T-helper 17 cell (primary cell): Measurements from ENCODE around the gene TOP2A. TPM values are rescaled to one million over a fixed set of nuclear protein-coding genes. Genes with fewer than 3 reads are reported as not detected.
A peak's percentile ranks its signal among the peaks of the same experiment; 100 is the strongest.

Experiments
- ATAC-seq: fragments of 150-1000 bp; cut with Tn5 transposase; 2 replicates; pipeline ENCODE4 v1.10.0; 2021; ENCODE audit warnings: mild to moderate bottlenecking, moderate library complexity
- DNase-seq, 3 donors: peaks; one replicate each; pipeline versions ENCODE4 v3.0.0 to v3.0.0-alpha.2; 2020 to 2021
- H3K9me3 ChIP-seq: one replicate; pipeline ENCODE4 v1.7.0; 2013; ENCODE audit warnings: low read length, mild to moderate bottlenecking; ENCODE audit not compliant: control insufficient read depth, poor library complexity, severe bottlenecking
- H3K27ac Mint-ChIP-seq: one replicate; pipeline ENCODE4 v1.8.0; 2022; ENCODE audit warnings: mild to moderate bottlenecking, moderate library complexity, mixed read lengths
- H3K27me3 Mint-ChIP-seq: one replicate; pipeline ENCODE4 v1.8.0; 2022; ENCODE audit warnings: mixed read lengths
- H3K36me3 Mint-ChIP-seq: one replicate; pipeline ENCODE4 v1.8.0; 2022; ENCODE audit warnings: low read depth, mixed read lengths
- H3K4me1 Mint-ChIP-seq: one replicate; pipeline ENCODE4 v1.8.0; 2022; ENCODE audit warnings: mild to moderate bottlenecking, mixed read lengths
- H3K4me3 Mint-ChIP-seq: one replicate; pipeline ENCODE4 v1.8.0; 2022; ENCODE audit warnings: mild to moderate bottlenecking, moderate library complexity, mixed read lengths
- total RNA-seq, 4 donors: library from RNA in 2 of 4; stranded (reverse) in 2 of 4; gene quantifications; one replicate each; pipeline ENCODE4 v1.2.3 and lab custom pipeline; 2022 to 2026

Gene TOP2A
- total RNA-seq, 2 donors from 2014 or later, result 4.1 to 6.4 TPM

- H3K9me3 ChIP-seq, result no peaks in the 10 kb centered on the region
- Mint-ChIP-seq H3K27ac (no peak overlapping the region), H3K27me3 (no peaks in the 10 kb centered on the region), H3K36me3 (peaks cover 4% of the 10 kb centered on the region), H3K4me1 (peaks cover 39% of the 10 kb centered on the region), H3K4me3 (peak overlapping the region; percentile 70)
- DNase-seq, result no peak
- no peak for ATAC-seq
Observed at GRCh38 chr17:40447148-40447644, 29.5 kb upstream of the TOP2A start.

- Mint-ChIP-seq H3K36me3 (peaks cover 4% of the 10 kb centered on the region), H3K27ac (peak overlapping the region; percentile 90), H3K4me3 (peak overlapping the region; percentile 87), H3K4me1 (peaks cover 39% of the 10 kb centered on the region), H3K27me3 (no peaks in the 10 kb centered on the region)
- H3K9me3 ChIP-seq, result no peaks in the 10 kb centered on the region
- ATAC-seq (no peak), DNase-seq (no peak)
Observed at GRCh38 chr17:40445751-40446468, 28.2 kb upstream of the TOP2A start.

DNA sequence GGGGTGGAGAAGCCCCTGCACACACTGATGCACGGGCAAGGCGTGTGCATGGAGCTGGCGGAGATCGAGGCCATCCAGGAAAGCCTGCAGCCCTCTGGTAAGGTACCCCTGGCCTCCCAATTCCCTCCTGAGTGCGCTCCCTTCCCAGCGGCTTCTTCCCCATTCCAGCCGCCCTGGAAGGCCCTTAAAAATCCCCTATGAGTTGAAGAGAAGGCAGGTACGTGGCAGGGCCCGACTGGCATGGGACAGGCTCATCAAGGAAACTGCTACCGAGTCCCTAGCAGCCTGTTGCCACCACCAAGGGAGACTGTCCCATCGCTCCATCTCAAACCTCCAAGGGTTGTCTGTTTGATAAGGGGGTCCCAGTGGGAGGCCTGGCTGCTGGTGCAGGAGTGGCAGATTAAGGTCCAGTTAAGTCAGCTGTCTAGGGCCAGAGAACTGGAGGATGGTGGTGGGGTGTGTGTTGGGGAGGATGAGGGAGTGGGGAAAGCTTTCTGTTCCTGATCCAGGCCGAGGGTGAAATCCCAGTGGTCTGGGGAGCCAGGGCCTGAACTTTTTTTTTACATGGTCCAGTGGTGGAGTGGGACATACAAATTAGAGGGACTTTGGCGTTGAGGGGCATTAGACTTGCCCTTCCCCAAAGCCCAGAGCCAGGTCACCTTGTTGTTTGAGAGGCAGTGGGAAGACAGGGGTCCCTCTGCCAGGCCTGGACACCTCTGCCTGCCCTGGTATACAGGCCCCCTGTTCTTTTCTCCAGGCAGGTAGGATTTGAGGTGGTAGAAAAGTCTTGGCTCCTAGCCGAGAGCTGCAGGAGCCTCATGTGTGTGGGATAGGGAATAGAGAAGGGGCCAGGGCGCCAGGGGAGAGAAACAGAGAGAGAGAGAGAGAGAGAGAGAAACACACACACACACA, 26.5 kb upstream of the TOP2A start:
- no peaks in the 10 kb centered on the region for H3K9me3 ChIP-seq
- ATAC-seq, result peak; percentile 20
- Mint-ChIP-seq H3K27me3 (no peaks in the 10 kb centered on the region), H3K27ac (peak overlapping the region; percentile 90), H3K4me1 (peaks cover 37% of the 10 kb centered on the region), H3K4me3 (peak overlapping the region; percentile 87), H3K36me3 (peaks cover 4% of the 10 kb centered on the region)
- DNase-seq, result no peak

GRCh38 chr17:40443196-40443987, 25.7 kb upstream of the TOP2A start, which contains the start of gene IGFBP4:
IGFBP4 (plus strand) TSS chr17:40443450; CDS start chr17:40443736, 286 bp downstream.
- Mint-ChIP-seq H3K27ac (peak within 1 kb of the TSS; percentile 90), H3K4me3 (peak within 1 kb of the TSS; percentile 87), H3K4me1 (peaks cover 32% of the 10 kb centered on the region), H3K27me3 (no peaks in the 10 kb centered on the region), H3K36me3 (peaks cover 4% of the 10 kb centered on the region)
- DNase-seq (peak; percentile 43 to 57 (median 52)), ATAC-seq (peak; percentile 84)
- H3K9me3 ChIP-seq, result no peaks in the 10 kb centered on the region

DNA sequence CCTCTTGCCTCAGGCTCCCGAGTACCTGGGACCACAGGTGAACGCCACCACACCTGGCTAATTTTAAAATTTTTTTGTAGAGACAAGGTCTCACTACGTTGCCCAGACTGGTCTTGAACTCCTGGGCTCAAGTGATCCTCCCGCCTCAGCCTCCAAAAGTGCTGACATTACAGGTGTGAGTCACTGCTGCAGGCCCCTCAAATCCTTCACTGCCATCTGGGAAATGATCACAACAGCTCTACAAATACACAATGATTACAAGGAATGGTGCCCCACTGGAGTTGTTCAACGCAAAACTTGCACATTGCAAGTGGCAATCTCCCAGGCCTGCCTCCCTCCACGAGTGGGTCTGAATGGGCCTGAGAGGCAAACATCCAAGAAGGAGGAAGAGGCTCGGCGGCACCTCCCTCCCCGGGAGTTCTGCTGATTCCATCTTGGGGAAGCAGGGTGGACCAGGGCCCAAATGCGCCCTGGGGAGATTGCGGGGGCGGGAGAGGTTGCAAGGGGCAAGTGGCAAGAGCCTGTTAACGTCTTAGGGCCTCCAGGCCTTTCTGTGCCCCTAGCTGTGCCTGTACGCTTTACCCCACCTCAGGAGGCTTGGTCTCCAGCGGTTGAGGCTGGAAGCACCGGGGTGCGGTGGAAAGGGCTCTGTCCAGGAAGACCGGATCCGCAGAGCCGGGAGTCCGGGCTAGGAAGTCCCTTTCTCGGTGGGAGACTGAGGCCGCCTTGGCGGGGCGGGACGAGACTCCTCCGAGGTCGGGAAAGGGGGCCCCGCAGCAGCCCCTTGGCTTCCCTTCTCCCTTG, 24.9 kb upstream of the TOP2A start:
- Mint-ChIP-seq H3K4me1 (peaks cover 24% of the 10 kb centered on the region), H3K27ac (no peak overlapping the region), H3K36me3 (peaks cover 4% of the 10 kb centered on the region), H3K4me3 (peak overlapping the region; percentile 56), H3K27me3 (no peaks in the 10 kb centered on the region)
- H3K9me3 ChIP-seq, result no peaks in the 10 kb centered on the region
- DNase-seq (no peak), ATAC-seq (no peak)

GRCh38 chr17:40440166-40440565, 22.5 kb upstream of the TOP2A start:
- H3K4me1 Mint-ChIP-seq, result peaks cover 18% of the 10 kb centered on the region
- H3K4me3 Mint-ChIP-seq, result no peak overlapping the region

DNA sequence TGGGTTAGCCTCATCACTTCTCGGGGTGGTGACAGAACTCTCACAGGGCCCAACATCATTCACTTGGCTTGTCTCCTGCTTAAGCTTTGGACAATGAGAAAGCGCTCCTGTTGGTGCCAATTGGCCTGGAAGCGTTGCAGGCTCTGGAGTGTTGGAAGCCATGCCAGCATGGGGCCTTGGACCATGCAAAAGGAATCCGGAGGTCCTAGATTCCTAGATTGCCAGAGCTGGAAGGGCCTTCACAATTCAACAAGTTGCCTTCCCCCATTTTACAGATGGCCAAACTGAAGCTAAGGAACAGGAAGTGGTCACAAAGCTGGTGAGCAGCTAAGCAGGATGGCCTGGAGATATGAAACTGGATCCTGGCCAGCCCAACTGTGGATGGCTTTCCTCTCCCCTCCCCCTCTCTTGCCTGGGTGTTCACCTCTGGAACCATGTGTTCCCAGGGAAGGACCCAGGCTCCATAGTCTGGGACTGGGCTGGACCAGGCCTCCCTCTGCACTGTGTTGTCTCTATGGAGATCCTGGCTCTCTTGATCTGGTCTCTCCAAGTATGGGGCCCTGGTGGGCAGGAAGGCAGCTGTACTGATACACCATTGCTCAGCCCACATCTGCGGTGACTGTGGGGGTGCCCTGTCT, 19.5 kb upstream of the TOP2A start:
- H3K9me3 ChIP-seq, result no peaks in the 10 kb centered on the region
- H3K4me1 Mint-ChIP-seq, result peaks cover 7% of the 10 kb centered on the region
- H3K4me3 Mint-ChIP-seq, result no peak overlapping the region
- no peaks in the 10 kb centered on the region for H3K27me3 Mint-ChIP-seq
- no peak for DNase-seq
- H3K36me3 Mint-ChIP-seq, result no peaks in the 10 kb centered on the region
- ATAC-seq, result no peak
- H3K27ac Mint-ChIP-seq, result no peak overlapping the region

More at GRCh38 chr17:40440166-40440565, 22.5 kb upstream of the TOP2A start:
- Mint-ChIP-seq H3K27ac (no peak overlapping the region), H3K36me3 (peaks cover 3% of the 10 kb centered on the region), H3K27me3 (no peaks in the 10 kb centered on the region)
- no peaks in the 10 kb centered on the region for H3K9me3 ChIP-seq
- DNase-seq, result no peak
- no peak for ATAC-seq

DNA sequence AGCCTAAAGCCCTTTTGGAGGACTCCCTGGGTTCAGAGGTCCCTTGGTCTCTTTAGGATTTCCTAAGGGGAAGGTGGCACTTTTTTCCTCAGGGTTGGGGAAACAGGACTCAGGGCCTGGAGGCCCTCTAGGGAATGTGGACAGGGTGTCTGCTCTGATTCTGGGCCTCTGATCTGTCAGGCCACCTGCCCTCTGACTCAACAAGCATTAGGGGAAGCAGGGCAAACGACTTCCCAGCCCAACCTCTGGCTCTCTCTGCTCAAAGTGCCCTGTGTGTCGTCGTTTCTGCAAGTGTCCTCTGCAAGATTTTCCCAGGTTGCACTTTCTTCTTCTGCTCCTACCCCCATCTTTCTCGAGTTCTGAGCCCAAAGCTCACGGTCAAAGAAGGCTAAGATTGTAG, 18.9 kb upstream of the TOP2A start:
- DNase-seq (no peak), ATAC-seq (no peak)
- Mint-ChIP-seq H3K27ac (no peak overlapping the region), H3K27me3 (no peaks in the 10 kb centered on the region), H3K36me3 (no peaks in the 10 kb centered on the region), H3K4me3 (no peak overlapping the region), H3K4me1 (peaks cover 7% of the 10 kb centered on the region)
- H3K9me3 ChIP-seq, result no peaks in the 10 kb centered on the region

DNA sequence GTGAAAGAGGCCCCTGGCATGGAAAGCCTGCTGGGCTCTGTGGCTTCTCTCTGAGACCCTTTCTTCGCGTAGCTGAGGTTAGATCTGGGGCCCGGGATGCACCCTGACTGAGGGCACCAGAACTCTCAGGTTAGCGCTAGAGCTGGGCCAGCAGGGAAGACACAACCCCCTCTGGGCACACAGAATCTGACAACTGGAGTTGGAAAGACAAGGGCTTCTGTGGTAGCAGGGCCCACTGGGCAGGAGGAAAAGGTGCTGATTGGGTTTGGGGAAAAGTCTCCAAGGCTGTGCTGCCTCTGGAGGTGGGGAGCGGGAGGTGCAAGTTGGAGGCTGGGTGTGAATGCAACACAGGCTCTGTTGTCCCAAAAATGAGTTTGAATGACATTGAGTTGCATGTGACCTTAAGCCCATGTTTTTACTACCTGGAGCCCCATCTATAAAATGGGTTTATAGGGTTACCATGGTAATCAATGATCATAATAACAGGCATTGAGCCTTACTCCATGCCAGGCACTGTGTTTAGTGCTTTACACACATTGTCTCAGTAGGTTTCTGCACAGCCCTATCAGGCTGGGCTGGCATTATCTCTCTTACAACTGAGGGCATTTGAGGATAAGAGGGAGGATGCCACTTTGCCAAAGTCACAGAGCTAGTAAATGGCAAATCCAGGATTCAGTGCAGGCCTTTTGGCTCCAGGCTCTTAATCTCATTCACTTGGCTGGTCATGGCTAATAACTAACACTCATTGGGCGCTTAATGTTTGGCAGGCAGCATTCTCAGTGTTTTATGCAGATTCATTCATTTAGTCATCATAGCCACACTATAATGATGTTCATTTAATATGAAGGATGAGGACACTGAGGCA, 16.1 kb upstream of the TOP2A start:
- no peak for DNase-seq
- peak; percentile 53 for ATAC-seq
- Mint-ChIP-seq H3K36me3 (no peaks in the 10 kb centered on the region), H3K4me1 (peaks cover 7% of the 10 kb centered on the region), H3K27me3 (no peaks in the 10 kb centered on the region), H3K27ac (no peak overlapping the region), H3K4me3 (no peak overlapping the region)
- H3K9me3 ChIP-seq, result no peaks in the 10 kb centered on the region

DNA sequence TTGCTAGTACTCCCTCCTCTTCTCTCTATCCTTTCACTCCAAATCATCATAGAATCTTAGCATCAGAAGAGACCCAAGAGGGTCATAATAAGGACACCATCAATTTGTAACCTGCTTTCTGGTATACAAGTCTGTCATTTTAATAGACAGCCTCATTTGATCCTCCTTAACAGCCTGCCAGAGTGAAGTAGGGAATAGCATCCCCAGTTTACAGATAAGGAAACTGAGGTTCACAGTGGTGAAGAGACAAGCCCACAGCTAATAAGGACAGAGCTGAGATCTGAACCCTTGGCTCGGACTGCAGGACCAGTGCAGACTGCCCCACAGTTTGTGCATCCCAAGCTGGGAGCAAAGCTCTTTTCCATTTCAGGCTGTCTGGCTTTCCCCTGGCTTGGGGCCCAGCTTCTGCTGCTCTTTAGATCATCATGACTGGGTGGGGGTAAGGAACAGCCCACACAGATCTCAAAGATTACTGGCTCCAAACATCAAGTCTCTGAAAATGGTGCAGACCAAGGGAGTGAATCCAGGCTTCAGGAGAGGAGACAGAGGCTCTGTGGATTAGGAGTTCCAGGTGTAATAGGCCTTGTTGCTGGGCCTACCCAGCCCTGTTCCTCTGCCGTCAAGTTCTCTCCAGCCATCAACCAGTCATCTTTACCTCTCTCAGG, 15.3 kb upstream of the TOP2A start:
- peaks cover 2% of the 10 kb centered on the region for H3K36me3 Mint-ChIP-seq
- H3K9me3 ChIP-seq, result no peaks in the 10 kb centered on the region
- H3K27me3 Mint-ChIP-seq, result no peaks in the 10 kb centered on the region
- peaks cover 9% of the 10 kb centered on the region for H3K4me1 Mint-ChIP-seq
- peak overlapping the region; percentile 27 for H3K27ac Mint-ChIP-seq
- no peak for ATAC-seq
- no peak for DNase-seq
- H3K4me3 Mint-ChIP-seq, result no peak overlapping the region

DNA sequence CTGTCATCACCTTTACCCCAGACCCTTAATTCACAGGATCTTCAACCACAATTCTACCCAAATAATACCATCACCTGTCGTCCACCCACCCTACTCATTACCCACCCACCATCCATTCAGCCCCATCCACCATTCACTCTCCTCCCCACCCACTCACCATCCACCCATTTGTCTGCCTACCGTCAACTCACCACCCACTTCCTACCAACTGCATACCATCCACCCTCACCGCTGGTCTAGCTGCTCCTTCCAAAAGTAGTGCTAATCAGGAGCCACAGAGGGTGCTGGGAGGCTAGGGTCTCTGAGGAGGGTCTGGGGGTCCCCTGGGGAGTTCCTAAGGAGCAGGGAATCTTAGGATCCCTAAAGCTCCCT, 13.5 kb upstream of the TOP2A start:
- Mint-ChIP-seq H3K36me3 (peaks cover 2% of the 10 kb centered on the region), H3K4me3 (no peak overlapping the region), H3K27me3 (no peaks in the 10 kb centered on the region), H3K4me1 (peaks cover 23% of the 10 kb centered on the region), H3K27ac (no peak overlapping the region)
- DNase-seq, result no peak
- no peak for ATAC-seq
- no peaks in the 10 kb centered on the region for H3K9me3 ChIP-seq
